GM21737 (cell line): ENCODE results near the gene TULP4.
"Not testable (repeated sequence)": the region's sequence is repeated elsewhere in the genome, so short reads cannot be mapped to it uniquely, and the experiment has no call there.

ENCODE experiments used
- ATAC-seq: cut with Tn5 transposase; IDR thresholded peaks from one replicate; pipeline ENCODE4 v1.9.1; 2021; ENCODE audit warnings: mild to moderate bottlenecking, moderate library complexity; ENCODE audit not compliant: unreplicated experiment

TULP4 gene

DNA sequence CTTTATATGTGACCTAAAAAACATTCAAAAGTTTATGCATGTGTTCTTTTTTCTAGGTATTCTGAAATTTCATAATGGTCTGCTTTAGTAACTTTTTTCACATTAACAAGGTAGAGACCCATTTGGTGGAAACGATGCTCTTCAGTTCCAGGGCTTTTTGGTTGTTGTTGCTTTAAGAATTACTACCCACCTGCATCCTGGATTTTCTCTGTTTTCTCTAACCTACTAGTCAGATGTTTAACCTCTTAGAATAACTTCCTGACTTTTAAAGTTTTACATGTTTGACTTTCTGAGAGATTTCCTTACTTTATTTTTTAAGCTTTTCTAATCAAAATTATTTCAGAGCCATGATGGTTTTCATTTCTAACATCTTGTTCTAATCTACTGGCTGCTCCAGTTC, 14.9 kb downstream of the TULP4 start:
- ATAC-seq = no peak

DNA sequence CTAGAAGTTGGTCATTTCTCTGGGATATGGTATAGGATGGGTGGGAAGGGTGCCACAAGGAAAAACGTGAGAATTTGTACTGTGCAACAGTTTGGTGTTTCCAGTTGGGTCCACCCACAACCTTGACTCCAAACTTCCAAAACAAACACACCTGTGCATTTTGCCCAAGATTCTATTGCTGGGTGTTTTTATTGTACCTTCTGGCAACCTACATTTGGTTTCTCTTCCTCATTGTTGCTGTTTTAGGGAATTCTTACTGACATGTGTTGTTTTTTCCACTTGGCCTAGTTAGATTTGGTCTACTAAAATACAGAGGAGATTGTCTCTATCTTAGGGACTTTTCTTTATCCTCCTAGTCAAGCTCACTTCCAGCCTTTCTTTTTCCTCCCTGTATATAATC, 16.7 kb downstream of the TULP4 start:
- no peak for ATAC-seq

DNA sequence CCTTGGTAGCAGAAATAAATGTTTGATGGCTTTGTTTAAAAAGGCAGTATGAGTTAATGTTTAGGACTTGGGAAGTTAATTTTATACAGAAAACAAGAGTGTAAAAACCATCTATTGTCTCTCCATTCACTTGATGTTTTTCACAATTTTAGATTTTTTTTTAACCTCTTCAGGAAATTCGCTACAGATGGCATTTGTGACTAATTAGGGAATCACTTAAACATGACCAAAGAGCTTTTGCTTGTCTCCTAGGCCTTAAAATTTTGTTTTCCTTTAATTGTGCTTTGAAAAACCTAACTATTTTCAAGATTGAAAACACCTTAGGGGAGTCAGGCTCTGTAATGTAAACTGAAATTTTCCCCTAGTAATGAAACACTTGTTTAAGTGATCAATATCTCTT, 17.3 kb downstream of the TULP4 start:
- ATAC-seq = no peak

DNA sequence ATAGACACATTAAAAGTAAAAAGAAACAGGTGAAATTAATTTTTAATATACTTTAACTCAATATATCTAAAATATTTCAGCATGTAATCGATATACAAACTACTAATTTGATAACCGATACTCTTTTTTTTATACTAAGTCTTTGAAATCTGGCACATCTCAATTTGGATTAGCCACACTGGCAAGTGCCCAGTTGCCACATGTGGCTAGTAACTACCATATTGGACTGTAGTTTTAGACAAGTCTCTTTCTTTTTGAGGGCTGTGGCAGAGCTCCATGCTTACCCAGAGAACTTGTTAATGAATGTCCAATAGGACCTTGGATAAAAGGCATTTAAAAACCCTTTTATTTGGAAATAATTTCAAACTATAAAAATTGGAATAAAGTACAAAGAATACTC, 17.8 kb downstream of the TULP4 start:
- ATAC-seq = no peak

DNA sequence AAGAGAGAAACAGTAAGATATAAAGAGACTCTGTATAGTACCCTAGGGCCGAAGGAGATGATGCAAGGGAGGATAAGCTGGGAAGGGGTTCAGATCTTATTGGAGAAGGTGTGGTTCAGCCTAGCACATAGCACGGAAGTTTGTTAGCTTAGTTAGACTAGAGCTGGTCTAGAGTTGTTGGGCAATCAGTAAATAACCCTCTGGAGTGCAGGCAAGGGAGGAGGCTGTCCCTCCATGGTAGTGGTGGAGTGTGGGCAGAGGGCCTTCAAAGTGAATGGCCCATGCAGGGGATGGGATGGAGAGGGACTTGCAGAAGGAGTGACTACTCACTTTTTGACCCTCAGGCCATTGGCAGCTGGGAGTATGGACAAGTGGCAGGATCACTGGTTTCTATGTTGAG, 20.0 kb downstream of the TULP4 start:
- no peak for ATAC-seq

DNA sequence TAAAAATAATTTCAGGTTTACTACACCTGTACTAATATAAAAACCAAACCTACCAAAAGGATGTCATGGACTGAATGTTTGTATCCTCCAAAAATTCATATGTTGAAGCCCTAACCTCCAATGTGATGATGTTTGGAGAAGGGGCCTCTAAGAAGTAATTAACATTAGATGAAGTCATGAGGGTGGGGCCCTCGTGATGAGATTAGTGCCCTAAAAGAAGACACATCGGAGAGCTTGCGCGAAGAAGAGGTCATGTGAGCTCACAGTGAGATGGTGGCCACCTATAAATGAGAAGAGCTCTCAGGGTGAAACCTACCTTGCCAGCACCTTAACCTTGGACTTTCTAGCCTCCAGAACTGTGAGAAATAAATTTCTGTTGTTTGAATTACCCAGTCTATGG, 20.8 kb downstream of the TULP4 start:
- no peak for ATAC-seq

DNA sequence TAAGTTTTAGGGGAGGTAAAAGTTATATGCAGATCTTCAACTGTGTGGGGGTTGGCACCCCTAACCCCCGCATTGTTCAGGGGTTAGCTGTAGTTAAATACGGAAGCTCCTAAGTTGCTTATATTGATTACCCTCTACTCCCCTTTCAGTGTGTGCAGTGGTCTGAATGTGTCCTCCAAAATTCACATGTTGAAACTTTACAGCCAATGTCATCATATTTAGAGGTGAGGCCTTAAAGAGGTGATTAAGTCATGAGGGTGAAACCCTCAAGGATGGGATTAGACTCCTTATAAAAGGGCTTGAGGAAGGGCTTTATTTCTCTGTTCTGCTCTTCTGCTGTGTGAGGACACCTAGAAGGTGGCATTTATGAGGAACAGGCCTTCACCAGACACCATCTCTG, 22.3 kb downstream of the TULP4 start:
- no peak for ATAC-seq

DNA sequence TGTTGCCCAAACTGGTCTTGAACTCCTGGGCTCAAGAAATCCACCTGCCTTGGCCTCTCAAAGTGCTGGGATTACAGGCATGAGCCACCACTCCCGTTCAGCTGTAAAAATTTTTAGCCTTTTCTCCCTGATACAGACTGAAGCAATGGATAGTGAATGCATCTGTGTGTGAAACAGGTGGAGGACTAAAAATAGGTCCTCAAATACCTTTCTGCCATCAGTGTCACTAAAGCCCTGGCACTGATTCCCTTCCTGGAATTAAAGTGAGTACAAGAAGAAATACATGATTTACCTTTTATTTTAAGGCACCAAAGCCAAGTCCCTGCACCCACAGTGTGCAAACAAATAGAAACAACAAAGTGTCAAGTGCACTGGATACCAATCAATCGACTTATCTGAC, 25.1 kb downstream of the TULP4 start:
- no peak for ATAC-seq

DNA sequence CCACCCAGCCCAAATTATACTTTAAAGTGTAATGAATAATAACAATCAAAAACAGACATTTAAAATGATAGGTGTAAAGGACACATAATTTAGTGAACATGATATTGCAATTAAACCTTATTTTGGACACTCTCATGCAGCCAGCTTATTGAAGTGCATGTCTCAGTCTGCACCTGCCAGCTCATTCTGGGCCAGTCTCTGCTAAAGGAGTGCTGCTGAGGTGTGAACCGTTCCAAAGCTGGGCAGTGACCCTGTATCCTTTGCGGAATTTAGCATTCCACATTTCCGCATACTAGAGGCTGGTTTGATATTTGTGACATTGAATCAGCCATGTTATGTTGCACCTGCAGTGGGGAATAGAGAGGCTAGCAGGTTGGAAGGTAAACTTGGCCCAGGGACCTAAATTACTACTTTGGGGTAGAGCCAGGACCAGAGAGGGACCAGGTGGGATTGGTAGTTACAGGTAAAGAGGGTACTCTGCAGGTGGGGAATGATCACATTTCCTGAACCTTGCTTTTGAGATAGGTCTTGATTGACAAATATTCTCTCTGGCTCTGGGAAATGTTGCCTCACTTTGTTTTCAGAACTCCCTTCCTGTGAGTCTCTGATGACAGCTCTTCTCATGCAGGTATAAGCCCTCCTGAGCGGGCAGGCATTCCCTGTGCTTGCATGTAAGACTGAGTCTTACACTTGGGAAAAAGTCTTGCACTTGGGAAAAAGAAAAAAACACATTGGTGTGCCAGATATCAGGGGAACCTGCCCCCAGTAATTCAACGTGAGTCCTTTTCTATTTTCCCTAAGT, 26.2 kb downstream of the TULP4 start:
- ATAC-seq = no peak

DNA sequence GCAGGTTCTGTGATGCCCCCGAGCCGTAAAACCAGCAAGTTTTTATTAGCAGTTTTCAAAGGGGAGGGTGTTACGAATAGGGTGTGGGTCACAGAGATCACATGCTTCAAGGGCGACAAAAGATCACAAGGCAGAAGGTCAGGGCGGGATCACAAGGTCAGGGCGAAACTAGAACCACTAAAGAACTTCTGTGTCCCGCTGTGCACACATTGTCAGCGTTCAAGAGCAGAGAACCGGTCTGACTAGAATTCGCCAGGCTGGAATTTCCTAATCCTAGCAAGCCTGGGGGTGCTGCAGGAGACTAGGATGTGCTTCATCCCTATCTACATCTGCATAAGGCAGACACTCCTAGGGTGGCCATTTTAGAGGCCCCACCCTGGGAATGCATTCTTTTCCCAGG, 26.9 kb downstream of the TULP4 start:
- ATAC-seq = not testable (repeated sequence)

DNA sequence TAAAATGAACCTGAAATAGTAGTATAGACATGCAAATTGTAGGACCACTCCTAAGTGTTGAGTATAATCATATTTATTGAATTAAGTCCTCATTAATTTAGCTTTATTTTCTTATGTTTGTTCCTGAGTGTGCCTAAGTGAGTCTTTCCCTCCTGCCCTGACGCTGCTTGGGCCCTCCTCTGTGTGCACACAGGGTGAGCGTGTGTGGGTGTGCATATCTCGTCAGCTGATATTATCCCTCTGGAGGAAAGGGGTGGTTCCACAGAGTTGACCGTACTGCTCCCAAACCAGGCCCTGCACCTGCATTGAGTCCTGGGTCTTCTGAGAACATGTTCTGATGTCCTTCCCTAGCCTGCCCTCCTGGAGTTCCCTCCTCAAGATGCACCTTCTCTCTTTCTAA, 28.0 kb downstream of the TULP4 start:
- no peak for ATAC-seq

DNA sequence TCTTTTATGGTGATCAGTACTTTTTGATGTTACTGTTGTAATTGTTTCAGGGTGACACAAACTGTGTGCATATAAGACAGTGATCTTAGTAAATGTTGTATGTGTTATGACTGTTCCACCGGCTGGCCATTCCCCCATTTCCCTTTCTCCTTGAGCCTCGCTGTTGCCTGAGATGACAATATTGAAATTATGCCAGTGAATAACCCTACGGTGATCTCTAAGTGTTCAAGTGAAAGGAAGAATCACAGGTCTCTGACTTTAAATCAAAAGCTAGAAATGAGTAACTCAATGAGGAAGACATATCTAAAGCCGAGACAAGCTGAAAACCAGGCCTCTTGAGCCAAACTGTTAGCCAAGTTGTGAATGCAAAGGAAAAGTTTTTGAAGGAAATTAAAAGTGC, 32.3 kb downstream of the TULP4 start:
- ATAC-seq = no peak

DNA sequence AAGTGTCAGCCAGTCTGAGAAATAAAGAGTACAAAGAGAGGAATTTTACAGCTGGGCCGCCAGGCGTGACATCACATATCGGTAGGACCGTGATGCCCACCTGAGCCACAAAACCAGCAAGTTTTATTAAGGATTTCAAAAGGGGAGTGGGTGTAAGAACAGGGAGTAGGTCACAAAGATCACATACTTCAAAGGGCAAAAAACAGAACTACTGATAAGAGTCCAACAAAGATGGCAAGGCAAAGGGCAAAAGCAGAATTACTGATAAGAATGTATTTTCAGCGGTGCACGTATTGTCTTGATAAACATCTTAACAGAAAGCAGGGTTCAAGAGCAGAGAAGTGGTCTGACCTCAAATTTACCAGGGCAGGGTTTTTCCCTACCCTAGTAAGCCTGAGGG, 33.2 kb downstream of the TULP4 start:
- ATAC-seq = not testable (repeated sequence)

DNA sequence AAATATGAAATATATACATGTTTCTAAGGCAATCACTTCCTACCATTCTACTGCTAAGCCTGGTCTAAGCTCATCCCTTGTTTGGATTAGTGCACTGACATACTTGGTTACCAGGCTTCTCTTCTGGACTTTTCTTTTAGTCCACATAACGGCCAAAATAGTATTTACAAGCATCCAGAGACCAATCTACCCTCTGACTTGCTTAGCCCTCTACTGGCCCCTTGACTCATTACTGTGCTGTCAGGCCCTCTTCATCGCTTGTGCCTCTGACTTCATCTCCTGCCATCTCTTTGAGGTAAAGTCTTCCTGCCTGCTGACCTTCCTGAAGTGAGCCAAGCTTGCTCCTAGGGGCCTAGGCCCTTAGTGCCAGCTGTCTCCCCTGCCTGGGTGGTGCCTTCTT, 35.1 kb downstream of the TULP4 start:
- ATAC-seq = no peak

DNA sequence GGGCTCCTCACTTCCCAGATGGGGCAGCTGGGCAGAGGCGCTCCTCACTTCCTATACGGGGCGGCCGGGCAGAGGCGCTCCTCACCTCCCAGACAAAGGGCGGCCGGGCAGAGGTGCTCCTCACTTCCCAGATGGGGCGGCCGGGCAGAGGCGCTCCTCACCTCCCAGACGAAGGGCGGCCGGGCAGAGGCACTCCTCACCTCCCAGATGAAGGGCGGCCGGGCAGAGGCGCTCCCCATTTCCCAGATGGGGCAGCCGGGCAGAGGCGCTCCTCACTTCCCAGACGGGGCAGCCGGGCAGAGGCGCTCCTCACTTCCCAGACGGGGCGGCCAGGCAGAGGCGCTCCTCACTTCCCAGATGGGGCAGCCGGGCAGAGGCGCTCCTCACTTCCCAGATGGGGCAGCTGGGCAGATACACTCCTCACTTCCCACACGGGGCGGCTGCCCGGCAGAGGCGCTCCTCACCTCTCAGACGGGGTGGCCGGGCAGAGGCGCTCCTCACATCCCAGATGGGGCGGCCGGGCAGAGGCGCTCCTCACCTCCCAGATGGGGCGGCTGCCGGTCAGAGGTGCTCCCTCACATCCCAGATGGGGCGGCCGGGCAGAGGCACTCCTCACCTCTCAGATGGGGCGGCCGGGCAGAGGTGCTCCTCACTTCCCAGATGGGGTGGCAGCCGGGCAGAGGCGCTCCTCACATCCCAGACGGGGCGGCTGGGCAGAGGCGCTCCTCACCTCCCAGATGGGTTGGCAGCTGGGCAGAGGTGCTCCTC, 36.7 kb downstream of the TULP4 start:
- ATAC-seq = not testable (repeated sequence)

DNA sequence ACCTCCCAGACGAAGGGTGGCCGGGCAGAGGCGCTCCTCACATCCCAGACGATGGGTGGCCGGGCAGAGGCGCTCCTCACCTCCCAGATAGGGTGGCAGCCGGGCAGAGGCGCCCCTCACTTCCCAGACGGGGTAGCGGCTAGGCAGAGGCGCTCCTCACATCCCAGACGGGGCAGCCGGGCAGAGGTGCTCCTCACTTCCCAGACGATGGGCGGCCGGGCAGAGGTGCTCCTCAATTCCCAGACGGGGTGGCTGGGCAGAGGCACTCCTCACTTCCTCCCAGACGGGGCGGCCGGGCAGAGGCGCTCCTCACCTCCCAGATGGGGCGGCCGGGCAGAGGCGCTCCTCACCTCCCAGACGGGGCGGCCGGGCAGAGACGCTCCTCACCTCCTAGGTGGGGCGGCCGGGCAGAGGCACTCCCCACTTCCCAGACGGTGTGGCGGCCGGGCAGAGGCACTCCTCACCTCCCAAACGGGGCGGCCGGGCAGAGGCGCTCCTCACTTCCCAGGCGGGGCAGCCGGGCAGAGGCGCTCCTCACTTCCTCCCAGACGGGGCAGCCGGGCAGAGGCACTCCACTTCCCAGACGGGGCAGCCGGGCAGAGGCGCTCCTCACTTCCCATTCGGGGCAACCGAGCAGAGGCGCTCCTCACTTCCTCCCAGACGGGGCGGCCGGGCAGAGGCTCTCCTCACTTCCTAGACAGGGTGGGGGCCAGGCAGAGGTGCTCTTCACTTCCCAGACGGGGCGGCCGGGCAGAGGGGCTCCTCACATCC, 37.4 kb downstream of the TULP4 start:
- ATAC-seq = not testable (repeated sequence)

DNA sequence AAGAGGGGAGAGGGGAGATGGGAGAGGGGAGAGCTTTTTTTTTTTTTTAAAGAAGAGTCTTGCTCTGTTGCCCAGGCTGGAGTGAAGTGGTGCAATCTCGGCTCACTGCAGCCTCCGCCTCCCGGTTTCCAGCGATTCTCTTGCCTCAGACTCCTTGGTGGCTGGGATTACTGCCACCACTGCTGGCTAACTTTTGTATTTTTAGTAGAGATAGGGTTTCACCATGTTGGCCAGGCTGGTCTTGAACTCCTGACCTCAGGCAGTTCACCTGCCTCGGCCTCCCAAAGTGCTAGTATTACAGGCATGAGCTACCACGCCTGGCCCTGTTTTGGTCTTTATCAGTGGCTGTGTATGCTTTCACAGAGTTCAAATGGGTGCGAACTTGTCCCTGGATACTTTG, 38.5 kb downstream of the TULP4 start:
- ATAC-seq = not testable (repeated sequence)

DNA sequence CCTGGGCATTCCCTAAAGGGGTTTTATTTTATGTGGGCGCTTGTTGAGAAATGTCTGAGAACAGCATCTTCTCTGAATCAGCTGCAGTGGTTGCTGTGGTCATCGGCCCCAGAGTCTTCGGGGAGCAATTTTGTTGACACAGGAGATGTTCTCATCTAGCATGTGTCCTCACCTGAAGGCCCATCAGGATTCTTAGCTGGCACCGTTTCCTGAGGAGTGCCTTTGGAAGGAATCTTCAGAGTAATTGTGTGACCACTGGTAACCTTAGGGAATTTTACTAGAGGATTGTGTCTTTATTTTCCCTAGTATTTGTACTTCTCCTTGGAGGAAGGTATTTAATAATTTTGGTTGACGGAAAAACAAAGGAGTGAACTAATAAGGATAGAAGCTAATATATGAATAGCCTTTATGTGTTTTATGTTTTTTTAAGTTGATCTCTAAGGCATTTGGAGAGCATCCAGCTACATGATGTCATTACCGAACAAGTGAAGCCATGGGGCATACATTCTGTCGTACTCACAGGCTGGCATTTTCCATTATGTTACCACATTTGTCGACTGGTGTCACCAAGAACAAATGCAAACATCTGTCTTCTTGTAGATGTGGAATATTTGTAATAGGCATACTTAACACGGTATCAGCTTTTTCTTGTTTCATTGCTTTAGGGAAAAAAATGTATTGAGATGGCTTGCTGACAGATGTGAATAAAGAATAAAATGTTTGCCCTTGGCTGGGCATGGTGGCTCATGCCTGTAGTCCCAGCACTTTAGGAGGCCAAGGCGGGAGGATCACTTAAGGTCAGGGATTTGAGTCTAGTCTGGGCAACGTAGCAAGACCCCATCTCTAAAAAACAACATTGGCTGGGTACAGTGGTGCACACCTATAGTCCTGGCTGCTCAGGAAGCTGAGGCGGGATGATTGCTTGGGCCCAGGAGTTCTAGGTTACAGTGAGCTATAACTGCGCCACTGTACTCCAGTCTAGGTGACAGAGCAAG, 41.9 kb downstream of the TULP4 start:
- ATAC-seq = no peak

DNA sequence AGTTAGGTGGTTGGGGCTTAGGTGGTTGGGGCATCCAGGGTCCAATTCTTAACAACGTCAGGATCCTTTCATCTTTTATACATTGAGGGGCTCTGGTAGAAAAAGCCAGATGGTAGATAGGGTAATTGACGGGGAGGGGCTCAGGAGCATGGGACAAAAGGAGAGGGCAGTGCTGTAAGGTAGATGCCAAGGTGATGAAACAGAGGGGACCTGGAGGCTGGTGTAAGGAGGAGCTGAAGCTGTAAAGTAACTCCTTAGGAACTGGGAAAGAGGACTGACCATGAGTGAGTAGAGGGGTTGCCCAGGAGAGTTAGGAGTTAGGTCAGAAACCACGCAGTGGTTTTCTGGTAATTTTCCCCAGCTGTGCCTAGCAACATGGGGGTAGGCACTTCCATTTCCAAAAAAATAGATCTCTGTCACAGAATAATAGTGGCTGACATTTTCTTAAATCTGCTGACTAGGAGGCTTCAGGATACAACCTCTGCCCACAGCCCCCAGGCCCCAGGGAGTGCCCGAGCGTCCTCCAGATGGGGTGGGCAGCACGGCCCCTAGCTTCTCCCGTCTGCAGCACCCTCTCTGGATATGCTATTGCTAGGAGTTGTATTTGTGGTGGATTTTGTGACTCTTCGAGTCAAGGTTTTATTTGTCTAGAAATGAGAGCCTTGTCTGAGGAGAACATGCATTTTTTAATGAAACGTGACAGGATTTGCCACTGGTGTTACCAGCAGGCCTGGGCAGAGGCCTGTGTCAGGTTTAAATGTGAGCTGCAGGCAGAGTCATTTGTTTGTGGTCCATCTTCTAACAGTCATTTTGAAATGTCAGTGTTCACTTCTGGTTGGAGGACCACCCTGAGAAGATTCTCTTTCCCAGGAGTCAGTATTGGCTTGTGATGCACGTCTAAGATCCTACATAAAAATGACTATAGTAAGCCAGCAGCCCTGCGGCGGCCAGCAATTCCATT, 44.6 kb downstream of the TULP4 start:
- ATAC-seq = no peak
